Frontal cortex (tissue), 4 donors: ENCODE results near the gene LYRM4. TPM values are rescaled to one million over a fixed set of nuclear protein-coding genes. Genes with fewer than 3 reads are reported as not detected.

Experiments used
- DNase-seq, 2 donors: peaks; one replicate each; pipeline ENCODE4 v3.0.0; 2012; ENCODE audit warnings: low spot score in 2 of 2
- FAIRE-seq: peaks from 2 replicates; lab custom pipeline; 2012; peaks lifted over from hg19 to GRCh38; lab: Jason Lieb, UNC
- total RNA-seq: library from RNA; depleted of rRNA; stranded (reverse); fragments of >200 nt; gene quantifications from one replicate; pipeline ENCODE4 v1.2.3, GENCODE V29; 2014
- donor health status: control.
- donor health status: control.
- donor health status: control.

The LYRM4 gene
- total RNA-seq, 1 donor from 2014 or later: 14.7 TPM

- no peak for DNase-seq
- no peak for FAIRE-seq
Observed at GRCh38 chr6:5285081-5285480, 24.3 kb upstream of the LYRM4 start.

- FAIRE-seq (no peak), DNase-seq (no peak)
Observed at GRCh38 chr6:5282191-5282623, 21.5 kb upstream of the LYRM4 start.

GRCh38 chr6:5280920-5281319 lies 20.2 kb upstream of the LYRM4 start:
- DNase-seq (no peak), FAIRE-seq (no peak)

- DNase-seq (no peak), FAIRE-seq (no peak)
Observed at GRCh38 chr6:5279891-5280338, 19.2 kb upstream of the LYRM4 start.

GRCh38 chr6:5278565-5279120 lies 17.9 kb upstream of the LYRM4 start:
- DNase-seq: no peak
- no peak for FAIRE-seq

GRCh38 chr6:5278047-5278446 lies 17.3 kb upstream of the LYRM4 start:
- FAIRE-seq (no peak), DNase-seq (no peak)

GRCh38 chr6:5277589-5277988 lies 16.8 kb upstream of the LYRM4 start:
- no peak for DNase-seq
- no peak for FAIRE-seq

- DNase-seq (no peak), FAIRE-seq (no peak)
Observed at GRCh38 chr6:5276581-5276980, 15.8 kb upstream of the LYRM4 start.

- DNase-seq (no peak), FAIRE-seq (no peak)
Observed at GRCh38 chr6:5275497-5275896, 14.7 kb upstream of the LYRM4 start.

GRCh38 chr6:5274231-5274630 lies 13.5 kb upstream of the LYRM4 start:
- DNase-seq: no peak
- FAIRE-seq: no peak

GRCh38 chr6:5271926-5272325 lies 11.2 kb upstream of the LYRM4 start:
- FAIRE-seq (no peak), DNase-seq (no peak)

GRCh38 chr6:5270093-5270680 lies 9.4 kb upstream of the LYRM4 start:
- FAIRE-seq: no peak
- no peak for DNase-seq

- FAIRE-seq: no peak
- DNase-seq: no peak
Observed at GRCh38 chr6:5266423-5266822, 5.7 kb upstream of the LYRM4 start.

GRCh38 chr6:5261545-5262109 lies 877 bp upstream of the LYRM4 start:
- no peak for FAIRE-seq

GRCh38 chr6:5260111-5260620 lies 584 bp downstream of the LYRM4 start:
- no peak for FAIRE-seq

More at GRCh38 chr6:5261545-5262109, 877 bp upstream of the LYRM4 start:
- DNase-seq: no peak

GRCh38 chr6:5259428-5259827 lies 1.3 kb downstream of the LYRM4 start:
- no peak for FAIRE-seq
- DNase-seq: no peak

More at GRCh38 chr6:5260111-5260620, 584 bp downstream of the LYRM4 start:
- peak in 1 of 2 donors; percentile 42 for DNase-seq

- DNase-seq (no peak), FAIRE-seq (no peak)
Observed at GRCh38 chr6:5257400-5257799, 3.4 kb downstream of the LYRM4 start.

- DNase-seq (no peak), FAIRE-seq (no peak)
Observed at GRCh38 chr6:5256952-5257351, 3.8 kb downstream of the LYRM4 start.

GRCh38 chr6:5250911-5251310 lies 9.8 kb downstream of the LYRM4 start:
- no peak for FAIRE-seq
- no peak for DNase-seq

GRCh38 chr6:5250451-5250850 lies 10.3 kb downstream of the LYRM4 start:
- FAIRE-seq (no peak), DNase-seq (no peak)

GRCh38 chr6:5249451-5250122 lies 11.2 kb downstream of the LYRM4 start:
- FAIRE-seq (no peak), DNase-seq (no peak)
